ENCODE results near the gene TMEM132E. TPM values are rescaled to one million over a fixed set of nuclear protein-coding genes. Genes with fewer than 3 reads are reported as not detected.

The TMEM132E gene
- total and polyA plus RNA-seq, 2 donors from 2014 or later: 1.1 to 4.3 TPM

DNA sequence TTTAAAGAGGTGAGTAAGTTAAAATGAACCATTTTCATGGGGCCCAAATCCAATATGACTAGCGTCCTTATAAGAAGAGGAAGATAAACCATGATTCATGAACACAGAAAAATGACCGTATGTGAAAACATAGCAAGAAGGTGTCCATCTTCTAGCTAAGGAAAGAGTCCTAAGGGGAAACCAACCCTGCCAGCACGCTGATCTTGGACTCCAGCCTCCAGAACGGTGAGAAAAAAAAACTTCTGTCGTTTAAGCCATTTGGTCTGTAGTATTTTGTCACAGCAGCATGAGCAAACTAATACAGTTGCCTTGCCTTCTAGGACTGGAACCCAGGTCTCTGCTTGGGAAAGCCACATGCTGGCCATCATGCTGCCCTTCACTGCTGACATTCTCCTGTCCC is 4.2 kb upstream of the TMEM132E start:
- FAIRE-seq (no peak), DNase-seq (no peak)
- TF ChIP-seq CTCF (IDR thresholded peaks at IDR 0.05; ENCODE audit: borderline replicate concordance, extremely low read depth, insufficient read depth): no peak
- H3K36me3 ChIP-seq (ENCODE audit: control insufficient read depth in 2 of 3, insufficient read depth in 3 of 3, low read length in 3 of 3): no peaks in the 10 kb centered on the region
- H3K4me3 ChIP-seq (ENCODE audit: low read length in 3 of 3): no peak overlapping the region
- peaks cover 0 to 9% (median 0%) of the 10 kb centered on the region in 3 donors for H3K4me1 ChIP-seq (ENCODE audit: control insufficient read depth in 2 of 3, insufficient read depth in 2 of 3, low read depth in 1 of 3, low read length in 3 of 3)
- intact Hi-C loops (cut with DNase I): no loop called here
- peaks cover 5% of the 10 kb centered on the region for H3K27me3 ChIP-seq (ENCODE audit: control insufficient read depth, insufficient read depth, low read length)
- H3K27ac ChIP-seq (ENCODE audit: low read depth in 2 of 2, low read length in 2 of 2): no peak overlapping the region
- H3K9ac ChIP-seq (ENCODE audit: low read length in 3 of 3): no peak overlapping the region
- no peaks in the 10 kb centered on the region for H3K9me3 ChIP-seq (ENCODE audit: control insufficient read depth in 2 of 3, insufficient read depth in 1 of 3, low read length in 3 of 3)

DNA sequence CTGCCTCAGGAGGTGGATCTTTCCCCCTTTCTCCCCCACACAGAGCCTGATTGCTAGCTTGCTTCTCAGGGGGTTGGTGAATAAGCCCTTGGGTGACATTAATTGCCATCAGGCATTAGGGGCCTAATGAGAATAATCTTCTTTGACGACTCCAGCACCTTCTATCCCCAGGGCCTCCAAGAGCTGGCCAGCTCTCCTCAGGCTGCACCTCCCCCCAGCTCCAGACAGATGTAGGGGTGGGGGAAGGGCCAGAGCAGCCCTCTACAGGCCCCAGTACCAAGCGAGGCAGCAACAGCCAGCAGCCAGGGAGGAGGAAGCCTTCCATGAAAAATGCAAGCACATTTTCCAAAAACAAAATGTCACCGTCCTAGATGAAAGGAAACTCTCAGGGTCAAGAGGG is 1.4 kb upstream of the TMEM132E start:
- Histone ChIP-seq H3K27ac (ENCODE audit: low read depth in 2 of 2, low read length in 2 of 2) (no peak overlapping the region), H3K36me3 (ENCODE audit: control insufficient read depth in 2 of 3, insufficient read depth in 3 of 3, low read length in 3 of 3) (no peaks in the 10 kb centered on the region), H3K27me3 (ENCODE audit: control insufficient read depth, insufficient read depth, low read length) (peaks cover 13% of the 10 kb centered on the region), H3K4me1 (ENCODE audit: control insufficient read depth in 2 of 3, insufficient read depth in 2 of 3, low read depth in 1 of 3, low read length in 3 of 3) (peaks cover 0 to 13% (median 0%) of the 10 kb centered on the region in 3 donors), H3K4me3 (ENCODE audit: low read length in 3 of 3) (no peak overlapping the region), H3K9me3 (ENCODE audit: control insufficient read depth in 2 of 3, insufficient read depth in 1 of 3, low read length in 3 of 3) (no peaks in the 10 kb centered on the region), H3K9ac (ENCODE audit: low read length in 3 of 3) (no peak overlapping the region)
- peak in 1 of 5 donors; percentile 52 for DNase-seq
- intact Hi-C loops (cut with DNase I): no loop called here
- FAIRE-seq: no peak
- TF ChIP-seq CTCF (IDR thresholded peaks at IDR 0.05; ENCODE audit: borderline replicate concordance, extremely low read depth, insufficient read depth): no peak

DNA sequence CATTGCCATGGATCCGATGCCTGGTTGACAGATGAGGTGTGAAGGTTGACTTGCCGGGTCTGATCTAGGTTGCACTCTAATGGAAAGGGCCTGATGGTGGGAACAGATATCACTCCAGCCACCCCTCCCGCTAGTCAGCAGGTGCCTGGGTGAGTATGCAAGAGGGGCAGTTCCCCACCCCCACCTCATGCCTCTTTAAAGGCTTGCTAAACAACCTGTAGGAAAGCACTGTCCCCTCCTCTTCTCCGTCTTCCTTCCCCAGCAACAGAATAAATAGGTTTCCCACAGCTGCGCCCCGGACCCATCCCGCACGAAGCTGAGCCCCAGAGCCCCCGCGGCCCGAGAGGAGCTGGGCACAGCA is 746 bp upstream of the TMEM132E start:
- DNase-seq: no peak
- peak overlapping the region in 1 of 3 donors; percentile 58 for H3K4me3 ChIP-seq (ENCODE audit: low read length in 3 of 3)
- intact Hi-C loops (cut with DNase I): no loop called here

More for the DNA sequence above, 746 bp upstream of the TMEM132E start:
- H3K4me1 ChIP-seq (ENCODE audit: control insufficient read depth in 2 of 3, insufficient read depth in 2 of 3, low read depth in 1 of 3, low read length in 3 of 3): peaks cover 0 to 13% (median 0%) of the 10 kb centered on the region in 3 donors
- peaks cover 17% of the 10 kb centered on the region for H3K27me3 ChIP-seq (ENCODE audit: control insufficient read depth, insufficient read depth, low read length)
- FAIRE-seq: no peak
- peak overlapping the region in 1 of 3 donors; percentile 19 for H3K9ac ChIP-seq (ENCODE audit: low read length in 3 of 3)
- TF ChIP-seq CTCF (IDR thresholded peaks at IDR 0.05; ENCODE audit: borderline replicate concordance, extremely low read depth, insufficient read depth): no peak
- H3K27ac ChIP-seq (ENCODE audit: low read depth in 2 of 2, low read length in 2 of 2): no peak overlapping the region
- no peaks in the 10 kb centered on the region for H3K9me3 ChIP-seq (ENCODE audit: control insufficient read depth in 2 of 3, insufficient read depth in 1 of 3, low read length in 3 of 3)
- H3K36me3 ChIP-seq (ENCODE audit: control insufficient read depth in 2 of 3, insufficient read depth in 3 of 3, low read length in 3 of 3): no peaks in the 10 kb centered on the region

All from kidney (tissue), 14 donors.